HUDEP-2 (cell line): Measurements from ENCODE around the gene ZFP62.

ENCODE experiments used
- DNase-seq, 76 experiments: peaks; one replicate each; lab custom pipeline; 2025; ENCODE audit not compliant: unreplicated experiment in 76 of 76; lab: John Stamatoyannopoulos, UW

The ZFP62 gene

DNA sequence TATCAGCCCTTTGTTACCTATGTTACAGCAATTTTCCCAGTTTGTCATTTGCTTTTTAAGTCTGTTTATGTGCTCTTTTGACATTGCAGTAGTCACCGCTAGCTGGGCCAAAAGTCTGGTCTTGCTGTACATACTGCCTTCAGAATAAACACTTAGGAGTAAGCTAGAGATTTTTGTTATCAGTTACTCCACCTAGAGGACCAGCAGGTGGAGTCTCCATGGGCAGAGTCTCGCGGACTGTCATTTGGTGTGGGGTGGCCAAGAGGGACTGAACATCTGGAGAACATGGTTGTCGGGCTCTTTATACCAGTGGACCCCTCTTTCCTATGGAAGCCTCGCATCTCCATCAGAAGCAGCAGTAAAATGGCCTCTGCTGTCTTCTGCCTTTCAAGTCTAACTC is 47.7 kb downstream of the ZFP62 start:
- no peak for DNase-seq

DNA sequence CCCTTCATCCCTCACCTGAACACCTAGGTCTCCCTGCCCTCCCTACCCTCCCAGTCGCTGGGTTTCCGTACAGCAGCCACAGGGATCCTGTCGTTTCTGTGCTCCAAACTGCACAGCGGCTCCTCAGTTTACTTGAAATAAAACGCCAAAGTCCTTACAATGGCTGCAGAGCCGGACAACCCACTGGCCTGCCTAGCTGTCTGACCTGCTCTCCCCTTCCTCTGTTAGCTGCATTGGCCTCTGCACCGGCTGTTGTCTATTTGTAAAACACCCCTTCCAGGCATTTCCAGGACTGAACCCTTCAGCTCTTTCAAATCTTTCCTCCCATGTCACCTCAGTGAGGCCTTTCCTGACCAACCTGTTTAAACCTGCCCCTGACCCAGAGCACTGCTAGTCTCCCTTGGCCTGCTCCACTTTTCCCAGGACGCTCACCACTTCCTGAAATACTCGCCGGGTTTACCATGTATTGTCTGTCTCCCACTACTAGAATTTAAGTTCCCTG is 49.4 kb downstream of the ZFP62 start:
- DNase-seq: no peak

DNA sequence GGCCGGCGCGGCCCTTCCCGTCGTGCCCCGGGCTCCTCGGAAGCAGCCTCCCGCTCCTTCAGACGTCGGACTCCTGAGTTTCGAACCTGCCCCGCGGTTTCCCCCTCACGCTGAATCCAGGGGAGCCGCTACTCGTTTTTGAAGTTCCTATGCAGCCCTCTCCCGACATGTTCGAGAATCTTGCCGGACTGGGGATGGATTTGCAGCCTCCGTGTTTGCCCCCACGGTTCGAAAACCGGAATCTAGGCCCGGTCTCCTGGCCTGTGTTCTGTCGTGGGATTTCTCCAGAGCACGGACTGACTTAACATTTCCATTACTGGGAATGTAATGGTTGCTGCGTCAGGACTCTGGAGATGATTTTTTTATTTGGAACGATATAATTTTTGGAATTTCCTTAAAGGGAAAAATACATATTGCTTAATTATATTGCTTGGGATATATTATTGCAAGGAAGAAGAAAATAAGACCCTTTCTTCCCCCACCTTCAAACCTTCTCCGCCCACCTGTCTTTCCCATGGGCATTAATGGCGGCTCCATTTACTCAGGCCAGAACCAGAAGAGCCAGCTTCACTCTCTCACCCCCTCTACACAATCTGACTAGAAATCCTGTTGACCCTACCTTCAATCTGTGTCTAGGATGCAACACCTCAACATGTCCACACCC is 50.0 kb downstream of the ZFP62 start:
- peak in 16 of 76 experiments; percentile 15 to 62 (median 46) for DNase-seq

DNA sequence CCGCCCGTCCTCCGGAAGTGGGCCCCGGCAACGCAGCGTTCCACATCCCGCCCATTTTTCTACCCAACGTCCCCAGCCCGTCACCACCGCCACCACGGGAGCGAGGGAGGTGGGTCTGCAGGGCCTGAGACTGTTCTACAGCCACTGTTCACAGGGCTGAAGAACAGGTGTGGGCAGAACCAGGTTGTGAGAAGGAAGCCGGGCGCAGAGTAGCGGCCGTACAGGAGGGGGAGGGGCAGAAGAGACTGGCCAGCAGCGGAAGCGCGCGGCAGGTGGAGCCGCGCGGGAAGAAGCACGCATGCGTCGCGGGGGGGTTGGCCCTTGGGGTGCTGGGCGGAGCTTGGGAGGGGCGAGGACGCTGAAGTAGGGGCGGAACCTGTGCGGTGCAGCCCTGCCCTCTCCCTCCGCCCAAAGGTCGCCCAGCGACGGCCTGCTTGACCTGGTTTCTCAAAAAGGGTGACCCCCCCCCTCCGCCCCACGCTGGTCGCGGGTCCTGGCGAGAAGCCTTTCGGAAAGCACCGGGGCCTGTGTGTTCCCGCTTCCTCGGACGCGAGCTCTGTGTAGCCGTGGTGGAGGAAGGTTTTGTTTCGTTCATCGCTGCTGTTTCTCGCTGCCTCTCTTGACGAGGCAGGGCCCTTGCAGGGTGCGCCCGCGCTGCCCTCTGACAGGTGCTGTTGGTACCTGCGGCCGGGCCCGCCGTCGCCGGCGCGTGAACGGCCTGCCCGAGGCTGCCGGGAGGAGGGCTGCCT is 50.7 kb downstream of the ZFP62 start:
- DNase-seq: peak; percentile 51 to 97 (median 90)

DNA sequence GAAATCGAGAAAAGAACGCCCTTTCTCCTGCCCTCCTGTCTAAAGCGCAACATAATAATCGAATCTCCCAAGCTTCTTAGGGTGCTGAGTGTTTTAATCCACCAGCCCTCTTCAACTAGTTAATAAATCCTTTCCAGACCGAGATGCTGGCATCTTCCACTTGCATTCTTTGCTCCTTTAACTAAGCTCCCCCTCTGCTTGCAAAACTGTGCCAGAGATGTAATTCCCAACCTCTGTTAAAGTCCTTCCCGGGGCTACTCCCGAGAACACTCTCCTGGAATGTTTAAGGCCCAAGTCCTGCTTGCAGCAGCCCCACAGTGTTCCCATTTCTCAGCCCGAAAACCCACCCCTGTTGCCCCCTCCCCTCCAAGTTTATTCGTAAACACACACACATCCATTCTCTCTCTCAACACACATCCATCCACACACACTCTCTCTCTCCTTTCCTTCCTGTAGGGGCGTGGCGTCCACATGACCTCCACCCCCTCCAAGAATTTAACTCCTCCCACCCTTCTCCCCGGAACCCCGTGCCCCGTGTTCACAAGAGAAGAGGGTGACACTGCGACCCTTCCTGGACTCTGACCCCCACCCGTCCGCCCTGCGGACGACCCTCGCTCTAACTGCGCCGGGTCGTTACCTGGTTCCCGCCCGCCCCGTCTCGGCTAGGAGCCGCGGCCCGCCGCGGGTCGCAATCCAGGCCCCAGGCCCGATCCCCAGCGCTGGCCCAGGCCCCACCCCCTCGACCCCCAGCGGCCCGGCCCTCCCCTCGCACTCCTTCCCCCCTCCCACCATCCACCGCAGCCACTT is 51.5 kb downstream of the ZFP62 start:
- DNase-seq: peak in 74 of 76 experiments; percentile 34 to 92 (median 78)

DNA sequence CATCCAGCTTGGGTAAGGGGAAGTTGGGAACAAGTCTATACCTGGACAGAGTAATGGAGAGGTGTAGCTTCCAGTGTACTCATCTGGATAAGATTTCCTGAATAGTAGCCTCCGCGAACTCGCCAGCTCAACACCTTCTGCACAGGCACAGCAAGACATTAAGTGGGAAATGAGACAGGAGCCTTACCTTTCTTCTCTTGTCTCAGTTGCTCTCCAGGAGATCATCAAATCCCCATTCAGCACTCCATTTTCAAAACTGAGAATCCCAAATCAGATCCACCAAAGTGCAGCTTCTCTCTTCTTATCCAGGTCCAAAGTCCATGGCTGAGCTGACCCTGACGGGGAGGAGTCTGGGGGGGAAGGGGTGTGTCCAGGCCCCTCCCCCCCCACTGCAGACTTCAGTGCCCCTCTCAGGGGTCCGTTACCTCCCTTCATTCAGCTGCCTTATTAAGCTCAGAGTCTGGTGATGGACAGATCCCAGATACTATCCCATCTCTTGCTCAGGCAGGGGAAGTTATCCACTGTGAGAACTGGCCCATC is 52.5 kb downstream of the ZFP62 start:
- DNase-seq: no peak

DNA sequence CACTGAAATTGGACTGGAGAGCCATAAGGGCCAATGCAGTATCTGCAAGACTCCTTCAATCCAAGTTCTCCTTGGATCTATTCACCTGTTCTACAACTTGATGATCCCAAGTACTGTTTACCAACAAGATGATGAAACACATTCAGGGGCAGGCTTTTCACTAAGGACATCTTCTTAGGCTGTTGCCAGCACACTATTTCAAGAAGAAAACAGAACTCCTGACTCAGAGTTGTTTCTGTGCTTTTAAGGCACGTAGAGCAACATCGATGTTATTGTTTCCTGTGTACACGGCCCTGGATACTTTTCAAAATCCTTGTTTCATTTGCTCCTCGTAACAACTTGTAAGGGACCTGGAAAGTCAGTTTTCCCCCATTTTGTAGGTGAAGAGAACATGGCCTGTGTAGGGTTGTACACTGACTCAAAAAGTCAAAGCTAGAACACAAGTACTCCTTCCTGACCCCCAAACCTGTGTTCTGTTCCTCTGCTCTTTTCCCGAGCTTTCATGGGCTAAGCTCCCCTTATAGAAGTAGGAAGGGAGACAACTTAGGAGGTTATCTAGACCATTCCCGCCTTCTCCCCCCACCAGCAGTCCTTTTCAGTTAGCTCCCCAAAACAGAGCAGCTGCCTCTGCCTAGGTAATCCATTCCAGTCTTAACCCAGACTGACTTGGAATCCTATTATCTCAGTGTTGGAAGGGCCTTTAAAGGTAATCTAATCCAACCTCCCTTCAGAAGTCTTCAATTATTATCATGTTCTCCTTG is 53.2 kb downstream of the ZFP62 start:
- no peak for DNase-seq

DNA sequence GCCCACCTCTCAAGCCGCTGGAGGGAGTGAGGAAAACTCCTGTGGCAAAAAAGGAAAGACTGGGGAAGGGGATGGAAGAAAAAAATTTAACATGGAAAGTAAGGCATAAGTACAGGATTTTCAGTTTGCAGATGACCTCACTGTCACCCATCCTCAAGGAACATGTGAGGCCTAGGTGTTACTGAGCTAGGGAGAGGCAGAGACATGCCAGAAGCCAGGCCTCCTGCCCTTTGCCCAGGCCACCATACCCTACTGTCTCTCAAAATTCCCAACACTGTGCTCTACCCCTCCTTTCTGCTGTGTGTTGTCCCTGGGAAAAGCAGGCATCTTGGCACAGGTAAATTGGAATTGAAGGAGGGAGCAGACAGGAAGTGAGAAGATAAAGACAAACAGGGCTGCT is 54.0 kb downstream of the ZFP62 start:
- no peak for DNase-seq

DNA sequence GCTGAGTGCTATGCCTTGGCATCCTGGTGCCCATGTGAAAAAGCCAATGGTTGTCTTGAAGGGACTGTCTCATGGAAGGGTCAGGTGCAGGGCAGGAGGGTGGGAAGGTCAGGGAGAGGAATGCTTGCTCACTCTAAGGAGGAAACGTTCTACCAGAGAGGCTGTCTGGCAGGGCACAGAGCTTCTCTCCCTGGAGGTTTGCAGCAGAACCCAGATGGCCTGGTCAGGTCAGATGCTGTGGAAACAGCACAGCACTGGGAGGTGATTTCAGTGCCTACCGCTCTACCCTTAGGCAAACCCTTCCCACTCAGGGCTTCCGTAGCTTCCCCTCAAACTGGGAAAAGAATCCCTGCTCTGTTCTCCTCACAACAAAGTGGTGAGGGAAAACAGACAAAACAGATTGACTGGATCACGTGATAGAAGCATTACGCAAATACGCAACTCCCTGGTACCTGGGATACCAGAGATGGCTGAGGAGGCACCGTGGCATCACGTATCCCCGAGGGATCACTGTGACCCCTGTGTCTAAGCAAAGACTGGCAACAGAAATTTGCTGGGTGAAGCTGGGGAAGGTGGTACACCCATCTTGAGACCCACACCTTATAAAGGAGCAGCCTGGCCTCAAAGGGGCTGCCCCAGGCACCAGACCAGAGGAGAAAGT is 54.6 kb downstream of the ZFP62 start:
- no peak for DNase-seq

DNA sequence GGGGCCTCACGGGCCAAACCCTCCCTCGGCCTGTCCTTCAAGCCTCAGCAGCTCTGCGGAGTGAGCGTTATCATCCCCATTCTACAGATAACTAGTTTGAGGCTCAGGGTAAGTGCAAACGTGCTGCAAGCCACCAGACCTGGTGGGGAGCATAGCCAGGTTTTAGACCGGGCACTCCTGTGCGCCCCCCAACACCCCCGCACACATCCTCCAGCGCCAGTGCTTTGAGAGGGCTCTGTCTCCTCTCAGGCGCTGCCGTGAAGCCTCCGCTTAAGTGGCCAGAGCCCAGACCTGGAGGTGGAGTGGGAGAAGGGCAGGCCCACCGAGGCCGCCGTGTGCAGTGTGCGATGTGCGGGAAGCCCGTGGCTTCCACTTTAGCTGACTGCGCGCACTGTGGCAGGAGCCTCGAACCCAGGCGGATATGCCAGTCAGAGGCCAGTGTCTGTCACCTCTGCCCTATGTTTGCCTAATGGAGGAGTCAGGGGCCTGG is 56.9 kb downstream of the ZFP62 start:
- DNase-seq: no peak

DNA sequence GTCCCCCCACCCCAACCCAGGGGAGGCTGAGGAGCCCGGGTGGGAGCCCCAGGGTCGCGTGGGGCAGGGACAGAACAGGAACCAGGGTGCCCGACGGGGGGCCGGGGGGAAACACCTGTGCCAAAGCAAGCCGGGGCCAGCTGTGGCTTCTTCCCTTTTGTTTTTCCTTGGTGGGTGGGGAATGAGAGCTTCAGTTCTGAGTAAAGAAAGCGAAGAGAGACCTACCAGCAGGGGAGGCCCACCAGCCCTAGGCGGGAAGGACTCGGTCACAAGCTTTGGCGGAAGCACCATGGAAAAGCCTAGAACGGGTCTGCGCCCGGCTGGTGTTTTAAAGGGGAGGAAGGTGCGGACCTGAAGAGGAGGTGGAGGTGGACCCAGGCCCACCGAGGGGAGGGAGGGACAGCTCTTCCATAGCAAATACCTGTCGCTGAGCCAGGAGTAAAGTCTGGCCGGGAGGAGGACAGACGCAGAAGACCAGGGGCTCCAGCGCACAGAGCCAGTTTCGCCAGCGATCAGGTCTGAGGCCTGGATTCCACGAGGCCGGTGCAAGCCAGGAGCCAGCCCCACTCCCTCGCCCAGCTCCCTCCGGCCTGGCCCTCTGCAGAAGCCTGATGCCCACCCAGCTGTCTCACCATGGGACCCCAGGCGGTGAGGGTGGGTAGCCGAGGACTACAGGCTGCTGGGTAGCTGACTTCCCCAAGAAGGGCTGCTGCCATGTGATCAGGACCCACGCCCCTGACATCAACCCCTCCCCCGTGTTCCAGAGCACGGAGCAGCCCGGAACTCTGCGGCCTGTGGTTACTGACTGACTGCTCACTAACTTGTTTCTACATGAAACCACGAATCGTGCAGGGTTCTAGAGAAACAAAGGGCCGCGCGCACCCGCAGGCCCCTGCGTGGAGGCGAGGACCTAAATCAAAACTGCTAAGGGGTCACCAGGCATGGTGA is 57.6 kb downstream of the ZFP62 start:
- DNase-seq: peak in 72 of 76 experiments; percentile 12 to 87 (median 70)

DNA sequence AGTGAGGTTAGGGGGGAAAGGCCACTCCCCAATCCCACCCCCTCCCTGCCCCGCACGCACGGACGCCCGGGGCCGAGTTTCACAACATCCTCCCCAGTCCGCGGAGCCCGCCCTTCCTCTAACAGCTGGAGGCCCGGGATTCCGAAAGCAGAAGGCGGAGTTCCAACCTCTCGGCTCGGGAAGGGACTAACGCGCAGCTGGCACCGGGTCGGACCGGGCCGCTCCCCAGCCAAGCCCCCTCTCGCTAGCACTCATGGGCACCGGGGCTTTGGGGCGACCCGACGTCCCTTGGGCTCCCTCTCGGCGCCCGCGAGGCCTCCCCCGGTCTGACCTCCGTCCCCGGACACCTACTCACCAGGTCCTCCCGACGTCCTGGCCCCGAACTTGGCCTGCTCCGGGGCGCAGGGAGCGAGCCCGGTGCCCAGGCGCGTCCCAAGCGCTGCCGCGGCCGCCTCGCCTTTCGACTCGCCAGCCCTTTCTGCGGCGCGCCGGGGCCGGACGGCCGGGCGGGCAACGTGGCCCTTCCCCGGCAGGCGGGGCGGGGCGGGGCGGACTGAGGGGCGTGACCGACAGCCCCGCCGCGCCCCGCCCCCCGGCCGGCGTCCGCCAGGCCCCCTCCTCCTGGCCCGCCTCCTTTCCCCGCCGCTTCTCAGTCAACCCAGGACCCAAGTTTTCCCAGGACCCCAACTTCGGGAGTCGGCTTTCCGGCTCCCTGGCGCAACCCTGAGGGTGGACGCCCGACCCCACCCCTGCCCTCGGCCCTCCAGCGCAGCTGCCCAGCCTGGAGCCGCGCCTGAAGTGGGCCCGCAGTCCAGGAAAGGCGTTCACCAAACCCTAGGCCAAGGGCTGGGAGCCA is 58.5 kb downstream of the ZFP62 start, which contains the start of gene MGAT1:
MGAT1 (minus strand) TSS at position 482 of the 856 bp plus-strand sequence. CDS start 9,835 bp downstream, outside the sequence.
- peak in 66 of 76 experiments; percentile 6 to 96 (median 53) for DNase-seq

DNA sequence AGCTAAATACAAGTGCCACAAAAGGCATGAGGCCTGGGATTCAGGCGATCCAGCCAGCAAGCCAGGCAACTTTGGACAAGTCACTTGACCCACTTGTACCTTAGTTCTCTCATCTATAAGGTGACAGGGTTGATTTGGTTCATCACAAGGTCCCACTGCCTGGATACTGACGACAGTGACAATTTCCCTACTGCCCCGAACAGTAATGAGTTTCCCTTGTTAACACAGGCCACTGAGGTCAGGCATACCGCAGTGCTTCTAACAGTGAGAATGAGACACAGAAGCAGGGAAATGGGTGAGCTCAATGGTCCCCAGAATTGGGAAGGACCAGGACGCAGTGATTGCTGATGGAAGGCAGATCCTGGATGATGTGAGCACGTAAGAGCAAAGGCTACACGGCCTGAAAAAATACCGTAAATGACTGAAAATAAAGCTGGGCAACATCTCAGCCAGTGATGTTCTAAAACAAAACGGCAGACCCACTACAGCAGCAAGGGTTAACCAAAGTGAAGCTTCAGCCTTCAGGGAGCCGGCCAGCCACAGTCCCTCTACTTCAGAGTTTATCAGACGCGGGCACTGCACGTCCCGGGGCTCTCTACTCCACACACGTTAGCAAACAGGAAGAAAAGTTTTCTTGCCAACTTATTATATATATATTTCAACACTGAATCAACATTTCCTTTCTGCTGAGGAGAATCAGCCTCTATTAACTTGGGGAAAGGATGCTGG is 59.3 kb downstream of the ZFP62 start:
- DNase-seq: no peak

DNA sequence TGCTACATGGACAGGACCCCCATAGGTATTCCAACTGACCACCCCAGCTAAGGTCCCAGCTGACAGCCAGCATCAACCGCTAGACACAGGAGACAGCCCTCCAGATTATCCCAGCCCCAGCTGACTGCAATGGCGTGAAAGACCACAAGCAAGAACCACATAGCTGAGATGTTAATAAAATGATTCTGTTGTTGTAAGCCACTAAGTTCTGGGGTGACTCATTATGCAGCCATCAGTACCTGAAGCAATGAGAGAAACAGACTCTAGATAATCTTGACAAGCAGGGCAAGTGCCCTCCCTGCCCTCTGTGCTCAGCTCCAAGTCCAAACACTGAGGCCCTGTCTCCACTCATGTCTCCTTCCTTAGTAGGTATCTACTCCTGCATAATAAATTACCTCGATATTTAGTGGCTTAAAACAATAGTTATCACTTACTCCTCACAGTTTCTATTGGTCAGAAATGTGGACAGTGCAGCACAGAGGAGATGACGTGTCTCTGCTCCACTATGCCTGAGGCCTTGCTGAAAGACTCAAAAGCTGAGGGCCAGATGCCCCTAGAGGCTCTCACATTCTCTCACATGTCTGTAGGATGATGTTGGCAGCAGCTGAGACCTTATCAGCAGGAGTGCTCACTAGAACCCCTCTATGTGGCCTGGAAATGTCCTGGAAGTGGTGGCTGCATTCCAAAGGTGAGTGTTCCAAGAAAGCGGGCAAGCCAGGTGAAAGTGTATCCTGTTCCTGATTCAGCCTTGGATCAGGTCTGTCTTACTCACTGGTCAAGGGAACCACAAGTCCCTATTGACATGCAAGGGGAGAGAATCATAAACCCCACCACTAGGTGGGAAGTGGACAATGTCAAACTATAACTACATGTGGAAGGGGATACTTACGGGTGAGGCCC is 60.9 kb downstream of the ZFP62 start:
- DNase-seq: peak in 11 of 76 experiments; percentile 8 to 43 (median 18)

DNA sequence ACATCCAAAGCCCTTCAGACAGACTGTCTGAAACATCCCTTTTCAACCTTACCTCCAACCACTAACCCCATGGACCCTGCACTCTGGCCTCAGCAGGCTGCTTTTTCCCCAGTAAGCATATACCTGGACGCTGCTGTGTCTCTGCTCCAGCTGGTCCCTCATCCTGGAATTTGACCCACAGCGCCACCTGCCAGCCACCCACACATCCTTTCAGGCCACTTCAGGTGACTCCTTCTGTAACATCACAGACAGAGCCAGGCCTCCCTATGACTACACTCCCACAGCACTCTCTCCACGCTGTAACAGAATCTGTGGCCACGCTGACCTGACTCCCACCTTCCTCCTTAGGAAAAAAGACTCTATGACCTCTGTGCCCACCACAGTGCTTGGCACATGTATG is 61.9 kb downstream of the ZFP62 start:
- no peak for DNase-seq

DNA sequence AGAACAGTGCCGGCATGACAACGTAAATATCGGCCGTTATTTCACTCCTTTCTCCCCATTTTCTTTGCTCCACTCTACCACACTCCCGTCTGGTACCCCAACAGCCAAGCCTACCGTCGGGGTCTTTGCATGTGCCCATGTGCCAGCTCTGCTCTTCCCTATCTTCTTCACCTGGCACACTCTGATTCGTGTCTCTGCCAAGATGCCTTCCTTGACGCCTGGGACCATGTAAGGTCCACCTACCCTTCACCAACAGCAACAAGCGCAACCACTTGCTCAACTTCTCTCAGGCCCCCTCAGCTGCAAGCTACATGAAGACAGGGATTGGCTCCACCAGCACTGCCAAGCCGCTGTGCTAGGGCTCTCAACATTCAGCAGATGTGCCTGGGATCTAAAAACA is 62.9 kb downstream of the ZFP62 start:
- DNase-seq: no peak
